GM20000 (cell line): ENCODE measurements around the gene PLN.

ENCODE experiments used
- DNase-seq: peaks from one replicate; pipeline ENCODE4 v3.0.0; 2012; ENCODE audit warnings: low spot score
- TF ChIP-seq, protein P1 (sequence below): IDR thresholded peaks from 2 replicates; pipeline ENCODE4 v1.5.1; 2012; ENCODE audit warnings: mild to moderate bottlenecking, control low read depth; ENCODE audit errors: extremely low read depth, missing control alignments

The PLN gene

DNA sequence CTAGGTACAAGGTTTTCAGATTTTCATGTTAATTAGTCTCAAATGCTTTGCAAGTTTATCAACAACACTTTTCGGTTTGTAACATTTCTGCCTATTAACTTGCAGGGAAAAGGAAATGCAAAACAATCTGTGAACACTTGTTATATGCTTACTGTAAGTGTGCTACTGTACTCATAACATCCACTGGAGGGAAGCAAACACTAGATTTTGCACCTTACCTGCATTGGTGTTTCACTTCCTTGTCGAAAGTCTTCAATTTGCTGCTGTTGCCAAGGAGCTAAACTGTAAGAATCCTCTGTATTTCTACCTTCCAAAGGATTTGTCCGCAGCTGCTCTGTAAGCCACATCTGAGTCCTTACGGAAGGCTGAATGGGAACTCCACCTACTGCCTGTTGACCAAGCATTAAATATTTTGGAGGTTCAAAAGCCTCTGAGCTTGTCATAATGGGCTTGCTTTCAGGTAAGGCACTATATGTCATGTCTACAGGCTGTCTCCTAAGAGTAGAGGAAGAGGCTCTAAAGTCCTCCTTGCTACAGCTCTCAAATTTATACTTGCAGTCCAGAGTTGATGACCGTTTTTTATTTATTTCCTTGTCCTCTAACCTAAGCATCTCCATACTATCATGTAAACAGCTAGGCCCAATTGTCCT is 17.3 kb downstream of the PLN start:
- peak; percentile 64 for DNase-seq
- TF ChIP-seq, protein P1, sequence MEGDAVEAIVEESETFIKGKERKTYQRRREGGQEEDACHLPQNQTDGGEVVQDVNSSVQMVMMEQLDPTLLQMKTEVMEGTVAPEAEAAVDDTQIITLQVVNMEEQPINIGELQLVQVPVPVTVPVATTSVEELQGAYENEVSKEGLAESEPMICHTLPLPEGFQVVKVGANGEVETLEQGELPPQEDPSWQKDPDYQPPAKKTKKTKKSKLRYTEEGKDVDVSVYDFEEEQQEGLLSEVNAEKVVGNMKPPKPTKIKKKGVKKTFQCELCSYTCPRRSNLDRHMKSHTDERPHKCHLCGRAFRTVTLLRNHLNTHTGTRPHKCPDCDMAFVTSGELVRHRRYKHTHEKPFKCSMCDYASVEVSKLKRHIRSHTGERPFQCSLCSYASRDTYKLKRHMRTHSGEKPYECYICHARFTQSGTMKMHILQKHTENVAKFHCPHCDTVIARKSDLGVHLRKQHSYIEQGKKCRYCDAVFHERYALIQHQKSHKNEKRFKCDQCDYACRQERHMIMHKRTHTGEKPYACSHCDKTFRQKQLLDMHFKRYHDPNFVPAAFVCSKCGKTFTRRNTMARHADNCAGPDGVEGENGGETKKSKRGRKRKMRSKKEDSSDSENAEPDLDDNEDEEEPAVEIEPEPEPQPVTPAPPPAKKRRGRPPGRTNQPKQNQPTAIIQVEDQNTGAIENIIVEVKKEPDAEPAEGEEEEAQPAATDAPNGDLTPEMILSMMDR, result peak; percentile 40

DNA sequence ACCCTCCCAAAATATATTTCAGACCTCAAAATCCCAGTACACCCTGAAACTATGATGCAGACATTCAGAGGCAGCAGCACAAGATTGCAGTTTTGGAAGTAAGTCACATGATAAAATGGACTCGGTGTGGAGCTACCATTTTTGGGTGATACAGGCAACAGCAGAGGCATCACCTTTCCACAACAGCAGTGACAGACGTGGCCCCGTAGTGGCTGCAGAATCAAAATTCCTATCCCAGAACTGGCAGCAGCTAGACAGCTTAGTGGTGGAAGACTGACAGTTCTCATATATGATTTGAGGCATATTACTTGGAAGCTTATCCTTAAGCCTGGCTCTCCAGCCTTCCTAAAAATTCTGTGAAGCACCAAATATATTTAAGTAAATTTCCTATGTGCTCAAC is 19.9 kb downstream of the PLN start:
- no peak for DNase-seq
- TF ChIP-seq, protein P1, result no peak

DNA sequence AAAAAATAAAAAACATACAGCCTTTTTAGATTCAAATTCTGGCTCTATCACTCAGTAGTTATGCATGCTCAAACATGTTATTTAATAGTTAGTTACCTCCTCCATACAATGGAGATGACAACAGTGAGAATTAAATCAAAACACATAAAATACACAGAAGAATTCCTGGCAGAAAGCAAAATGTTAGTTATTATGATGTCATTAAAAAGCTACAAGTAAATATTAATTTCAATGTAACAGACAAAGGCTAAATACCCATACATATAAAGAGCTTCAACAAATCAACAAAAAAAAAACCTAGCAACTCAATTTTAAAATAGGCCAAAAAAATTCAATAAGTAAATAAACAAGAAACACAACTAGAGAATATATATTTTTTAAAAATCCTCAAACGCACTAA is 21.4 kb downstream of the PLN start:
- TF ChIP-seq, protein P1, result no peak
- DNase-seq, result no peak

DNA sequence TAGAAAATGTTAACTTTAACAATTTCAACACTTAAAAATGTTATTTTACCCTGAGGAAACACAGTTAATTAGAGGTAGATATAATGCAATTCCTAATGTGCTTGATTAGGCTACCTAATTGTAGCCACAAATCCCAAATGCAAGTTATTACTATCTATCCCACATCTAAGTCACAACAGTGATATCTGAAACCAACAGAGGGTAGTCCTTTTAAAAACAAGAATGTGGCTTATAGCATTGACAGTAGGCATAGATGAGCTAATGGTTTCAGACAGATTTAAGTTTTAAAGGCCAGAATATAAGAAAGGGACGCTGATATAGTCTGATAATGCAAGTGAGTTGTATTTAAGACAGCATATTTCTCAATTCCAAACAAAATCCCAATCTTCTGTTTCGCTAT is 23.0 kb downstream of the PLN start:
- TF ChIP-seq, protein P1, result no peak
- no peak for DNase-seq

DNA sequence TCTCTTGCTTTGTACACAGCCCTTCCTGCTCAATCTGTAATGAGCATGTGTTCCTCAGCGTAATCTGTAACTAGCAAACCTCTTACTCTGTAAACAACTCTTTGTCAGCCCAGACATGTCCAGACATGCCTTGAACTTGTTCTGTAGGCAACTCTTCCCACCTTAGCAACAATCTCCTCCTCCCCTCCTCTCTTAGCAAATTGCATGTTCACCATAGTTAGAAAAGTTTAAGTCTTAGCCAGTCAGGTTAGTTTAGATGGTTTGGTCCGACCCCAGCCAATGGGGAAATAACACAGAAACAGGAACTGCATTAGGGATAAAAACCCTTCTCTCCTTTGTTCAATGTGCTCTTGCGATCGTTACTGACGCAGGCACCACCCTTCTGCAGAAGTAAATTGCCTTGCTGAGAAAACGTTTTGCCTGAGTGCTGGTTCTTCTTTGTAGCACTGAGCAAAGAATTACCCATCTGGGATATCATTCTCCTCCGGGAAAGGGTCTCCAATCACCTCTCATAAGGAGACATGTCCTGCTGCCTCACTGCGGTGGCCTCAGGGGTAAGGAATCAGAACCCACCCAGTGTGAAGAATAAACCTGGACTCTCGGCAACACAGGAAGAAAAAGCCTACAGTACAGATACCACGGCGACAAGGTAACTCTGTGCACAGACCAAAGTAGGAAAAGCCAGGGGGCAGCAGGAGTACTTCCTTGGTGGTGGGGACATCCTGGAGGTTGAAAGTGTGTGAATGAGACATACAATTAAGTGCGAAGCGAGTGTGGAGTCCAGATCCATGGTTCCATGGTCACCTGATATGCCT is 26.2 kb downstream of the PLN start:
- TF ChIP-seq, protein P1, result no peak

DNA sequence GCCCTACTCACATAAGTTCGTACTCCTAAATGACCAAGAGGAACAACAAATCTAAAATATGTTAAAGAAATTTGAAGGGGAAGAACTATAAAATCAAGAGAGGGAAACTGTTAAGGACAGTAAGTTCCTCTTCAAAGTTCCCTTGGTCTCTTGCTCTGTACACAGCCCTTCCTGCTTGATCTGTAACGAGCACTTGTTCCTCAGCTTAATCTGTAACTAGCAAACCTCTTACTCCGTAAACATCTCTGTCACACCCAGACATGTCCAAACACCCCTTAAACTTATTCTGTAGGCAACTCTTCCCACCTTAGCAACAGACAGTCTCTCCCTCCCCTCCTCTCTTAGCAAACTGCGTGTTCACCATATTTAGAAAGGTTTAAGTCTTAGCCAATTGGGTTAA is 29.9 kb downstream of the PLN start:
- no peak for DNase-seq
- TF ChIP-seq, protein P1, result no peak

More for the DNA sequence above, 26.2 kb downstream of the PLN start:
- no peak for DNase-seq

DNA sequence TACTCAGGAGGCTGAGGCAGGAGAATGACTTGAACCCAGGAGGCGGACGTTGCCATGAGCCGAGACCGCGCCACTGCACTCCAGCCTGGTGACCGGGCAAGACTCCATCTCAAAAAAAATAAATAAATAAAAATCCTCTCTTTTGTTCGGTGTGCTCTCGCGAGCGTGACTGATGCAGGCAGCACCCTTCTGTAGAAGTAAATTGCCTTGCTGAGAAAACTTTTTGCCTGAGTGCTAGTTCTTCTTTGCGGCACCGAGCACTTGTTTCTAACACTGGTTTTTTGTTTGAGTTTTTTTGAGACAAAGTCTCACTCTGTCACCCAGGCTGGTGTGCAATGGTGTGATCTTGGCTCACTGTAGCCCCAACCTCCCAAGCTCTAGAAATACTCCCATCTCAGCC is 30.5 kb downstream of the PLN start:
- no peak for DNase-seq
- TF ChIP-seq, protein P1, result no peak
